Tongue (tissue), 2 donors: ENCODE measurements around the gene OAS1. TPM values are rescaled to one million over a fixed set of nuclear protein-coding genes. Genes with fewer than 3 reads are reported as not detected.
A peak's percentile ranks its signal among the peaks of the same experiment; 100 is the strongest.
"Not testable (repeated sequence)": the region's sequence is repeated elsewhere in the genome, so short reads cannot be mapped to it uniquely, and the experiment has no call there.

Source experiments
- DNase-seq: peaks from one replicate; pipeline ENCODE4 v3.0.0-alpha.2; 2015
- total RNA-seq: library from RNA; depleted of rRNA; stranded (reverse); fragments of >200 nt; gene quantifications from one replicate; pipeline ENCODE4 v1.2.3, GENCODE V29; 2014

OAS1 gene
- total RNA-seq, 1 donor from 2014 or later, result 7.8 TPM

DNA sequence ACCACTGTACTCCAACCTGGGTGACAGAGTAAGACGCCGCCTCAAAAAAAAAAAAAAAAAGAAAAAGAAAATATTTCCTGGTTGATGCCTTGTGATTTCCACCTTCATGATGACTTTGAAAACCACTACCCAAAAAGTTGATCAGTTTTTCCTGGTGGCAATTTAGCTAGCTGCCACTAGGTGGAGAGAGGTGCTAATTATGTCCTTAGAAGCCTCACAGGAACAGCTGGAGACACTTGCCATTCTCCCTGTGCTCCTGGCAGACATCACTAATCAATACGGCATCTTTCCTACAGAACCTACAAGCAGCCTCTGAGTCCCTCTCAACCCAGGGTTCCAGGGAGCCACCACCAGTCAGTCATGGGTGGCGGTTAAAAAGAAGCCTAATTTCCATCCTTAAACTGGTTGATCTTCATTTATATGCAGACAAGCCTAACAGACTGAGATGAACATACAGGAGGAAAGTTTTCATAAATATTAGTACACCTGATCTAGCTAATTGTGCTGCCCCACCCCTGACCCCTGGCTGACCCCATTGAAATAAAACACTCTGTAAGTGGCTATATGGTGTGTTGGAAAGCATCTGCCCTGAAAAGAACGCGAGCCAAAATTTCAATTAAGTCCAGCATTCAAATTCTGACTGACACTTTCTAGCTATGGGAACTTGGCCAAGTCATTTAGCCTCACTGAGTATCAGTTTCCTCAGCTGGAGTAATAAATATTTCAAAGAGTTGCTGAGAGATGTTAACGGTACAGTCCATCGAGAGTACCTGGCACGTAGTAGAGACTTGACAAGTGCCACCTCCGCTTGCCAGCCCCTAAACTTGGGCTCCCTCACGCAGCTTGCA, 6.2 kb upstream of the OAS1 start:
- peak; percentile 17 for DNase-seq

DNA sequence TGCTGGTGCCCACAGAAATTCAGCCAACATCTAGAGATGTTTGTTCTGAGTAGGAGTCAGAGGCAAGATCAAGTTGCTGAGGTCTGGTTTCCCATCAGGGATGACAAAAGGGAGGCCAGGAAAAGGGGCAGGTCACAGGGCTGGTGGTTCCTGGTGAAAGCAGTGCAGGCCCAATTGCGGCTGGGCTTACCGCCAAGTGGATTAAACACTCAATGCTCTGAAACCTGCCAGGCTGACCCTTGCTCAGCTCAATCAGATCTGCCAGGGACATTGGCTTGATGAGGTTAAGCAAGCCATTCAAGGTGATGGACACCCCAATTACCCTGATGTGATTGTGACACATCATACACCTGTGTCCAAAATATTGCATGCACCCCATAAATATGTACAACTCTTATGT, 5.5 kb upstream of the OAS1 start:
- DNase-seq, result no peak

DNA sequence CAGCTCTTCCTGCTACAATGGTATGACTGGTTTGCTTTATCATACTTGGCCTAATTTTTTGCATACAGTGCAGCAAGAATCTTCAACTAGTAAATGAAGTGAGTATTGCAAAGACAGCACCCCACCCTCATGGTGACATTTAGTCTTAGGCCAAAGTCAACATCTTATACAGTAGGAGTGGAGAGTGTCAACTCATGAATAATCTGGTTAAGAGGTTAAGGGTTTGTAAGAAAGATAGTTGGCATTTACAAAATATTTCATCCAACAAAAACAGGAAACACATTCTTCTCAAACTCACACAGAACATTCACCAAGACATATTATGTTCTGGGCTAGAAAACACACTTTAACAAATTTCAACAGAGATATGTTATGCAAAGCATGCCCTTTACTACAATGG, 2.2 kb upstream of the OAS1 start:
- no peak for DNase-seq

DNA sequence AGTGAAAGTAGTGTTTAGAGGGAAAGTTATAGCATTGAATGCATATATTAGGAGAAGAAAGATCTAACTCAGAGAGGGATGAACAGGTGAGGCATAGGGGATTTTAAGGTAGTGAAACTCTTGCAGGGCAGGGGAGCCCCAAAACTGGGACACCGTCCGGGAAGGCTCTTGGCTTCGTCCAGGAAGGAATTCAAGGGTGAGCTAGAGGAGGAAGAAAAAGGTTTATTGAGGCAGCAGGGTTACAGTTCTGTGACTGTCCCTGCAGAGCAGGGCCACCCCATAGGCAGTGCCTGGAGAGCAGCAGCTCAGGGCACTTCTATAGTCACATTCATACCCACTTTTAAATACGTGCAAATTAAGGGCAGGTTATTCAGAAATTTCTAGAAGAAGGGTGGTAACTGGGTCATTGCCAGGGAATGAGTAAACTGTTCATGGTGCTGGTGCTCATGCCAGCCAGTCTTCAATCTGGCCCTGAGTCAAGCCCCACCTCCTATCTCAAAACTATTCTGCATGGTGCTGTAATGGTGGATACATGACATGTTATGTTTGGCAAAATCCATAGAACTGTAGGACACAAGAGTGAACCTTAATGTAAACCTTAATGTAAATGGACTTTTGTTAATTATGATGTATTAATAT, 1.2 kb upstream of the OAS1 start:
- no peak for DNase-seq

DNA sequence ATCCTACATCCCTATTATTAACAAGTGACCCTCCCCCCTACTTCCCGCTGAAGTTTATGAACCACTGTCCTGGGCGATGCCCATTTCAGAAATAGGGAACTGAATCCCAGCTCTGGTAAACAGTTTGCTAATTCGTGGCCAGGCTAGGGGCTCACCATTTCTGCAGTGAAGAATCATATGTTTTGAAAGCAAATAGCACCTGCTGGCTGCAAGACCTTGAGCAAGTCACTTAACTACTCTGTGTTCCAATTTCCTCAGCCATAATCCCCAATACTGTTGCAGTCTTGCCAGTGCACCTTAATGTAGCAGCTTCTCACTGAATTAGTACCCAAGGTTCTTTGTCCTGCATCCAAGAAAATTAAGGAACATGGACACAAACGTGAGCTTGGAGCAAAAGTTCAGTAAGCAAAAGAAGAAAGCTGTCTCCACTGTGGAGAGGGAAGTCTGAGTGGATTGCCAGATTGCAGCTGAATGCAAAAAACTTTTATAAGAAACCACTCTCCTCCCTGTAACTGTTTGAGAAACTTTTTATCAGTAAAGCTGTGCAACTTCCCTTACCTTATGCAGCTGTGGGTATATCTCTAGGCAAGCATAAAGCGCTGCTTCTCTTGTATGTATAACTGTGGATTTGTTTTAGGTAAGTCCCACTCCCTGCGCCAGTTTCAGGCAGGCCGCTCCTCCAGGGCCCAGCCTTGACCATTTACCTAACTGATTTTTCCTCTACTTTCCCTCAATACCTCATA, 824 bp downstream of the OAS1 start:
- DNase-seq, result no peak

DNA sequence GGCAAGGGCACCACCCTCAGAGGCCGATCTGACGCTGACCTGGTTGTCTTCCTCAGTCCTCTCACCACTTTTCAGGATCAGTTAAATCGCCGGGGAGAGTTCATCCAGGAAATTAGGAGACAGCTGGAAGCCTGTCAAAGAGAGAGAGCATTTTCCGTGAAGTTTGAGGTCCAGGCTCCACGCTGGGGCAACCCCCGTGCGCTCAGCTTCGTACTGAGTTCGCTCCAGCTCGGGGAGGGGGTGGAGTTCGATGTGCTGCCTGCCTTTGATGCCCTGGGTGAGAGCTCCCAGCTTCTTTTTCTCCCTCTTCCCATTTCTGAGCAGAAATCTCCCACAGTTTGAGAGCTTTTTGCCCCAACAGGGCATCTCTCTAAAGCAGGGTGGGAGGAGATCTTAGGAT, 1.8 kb downstream of the OAS1 start:
- DNase-seq, result no peak

DNA sequence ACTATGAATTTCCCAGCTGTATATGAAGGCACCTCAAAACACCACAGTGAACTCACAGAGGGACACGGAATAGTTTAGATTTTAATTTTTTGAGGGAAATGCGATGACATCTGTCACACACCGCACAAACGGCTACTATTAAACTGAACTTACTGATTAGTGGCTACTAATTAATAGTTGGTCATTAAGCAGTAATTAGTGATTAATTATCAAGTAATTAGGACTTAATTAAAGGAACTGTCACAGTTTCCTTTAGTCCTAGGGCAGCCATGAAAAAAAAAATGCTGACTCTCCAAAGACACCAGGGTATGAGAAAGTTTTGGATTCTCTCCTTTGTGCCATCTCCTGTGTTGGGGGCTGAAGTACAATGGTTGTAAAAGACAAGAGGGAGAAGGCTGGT, 2.9 kb downstream of the OAS1 start:
- no peak for DNase-seq

DNA sequence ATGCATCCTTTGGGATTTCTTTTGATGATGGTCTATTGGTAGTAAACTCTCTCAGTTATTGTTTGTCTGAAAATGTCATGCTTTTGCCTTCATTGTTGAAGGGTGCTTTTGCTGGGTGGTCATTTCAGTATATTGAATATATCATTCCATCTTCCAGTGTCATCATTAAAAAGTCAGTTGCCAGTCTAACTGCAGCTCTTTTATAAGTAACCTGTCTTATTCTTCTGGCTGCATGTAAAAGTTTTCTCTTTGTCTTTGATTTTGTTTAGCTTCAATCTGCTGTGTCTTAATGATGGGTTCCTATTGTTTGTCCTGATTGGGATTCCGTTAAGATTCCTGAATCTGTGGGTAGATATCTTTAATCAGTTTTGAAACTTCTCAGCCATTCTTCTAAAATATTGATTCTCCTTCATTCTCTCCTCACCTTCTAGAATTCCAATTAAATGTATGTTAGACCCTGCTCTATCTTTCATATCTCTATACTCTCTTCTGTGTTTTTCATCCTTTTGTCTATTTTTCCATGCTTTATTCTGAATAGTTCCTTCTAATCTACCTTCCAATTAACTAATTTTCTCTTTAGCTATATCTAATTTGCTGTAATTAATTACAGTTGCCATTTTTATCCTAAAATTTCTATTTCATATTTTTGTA, 6.4 kb downstream of the OAS1 start:
- DNase-seq, result no peak

DNA sequence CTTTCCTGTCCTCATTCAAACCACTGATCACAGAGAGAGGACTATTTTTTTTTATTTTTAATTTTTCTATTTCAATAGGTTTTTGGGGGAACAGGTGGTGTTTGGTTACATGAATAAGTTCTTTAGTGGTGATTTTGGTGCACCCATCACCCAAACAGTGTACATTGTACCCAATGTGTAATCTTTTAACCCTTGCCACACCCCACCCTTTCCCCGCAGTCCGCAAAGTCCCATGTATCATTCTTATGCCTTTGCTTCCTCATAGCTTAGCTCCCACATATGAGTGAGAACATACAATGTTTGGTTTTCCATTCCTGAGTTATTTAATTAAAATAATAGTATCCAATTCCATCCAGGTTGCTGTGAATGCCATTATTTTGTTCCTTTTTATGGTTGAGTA, 7.1 kb downstream of the OAS1 start:
- DNase-seq, result not testable (repeated sequence)

DNA sequence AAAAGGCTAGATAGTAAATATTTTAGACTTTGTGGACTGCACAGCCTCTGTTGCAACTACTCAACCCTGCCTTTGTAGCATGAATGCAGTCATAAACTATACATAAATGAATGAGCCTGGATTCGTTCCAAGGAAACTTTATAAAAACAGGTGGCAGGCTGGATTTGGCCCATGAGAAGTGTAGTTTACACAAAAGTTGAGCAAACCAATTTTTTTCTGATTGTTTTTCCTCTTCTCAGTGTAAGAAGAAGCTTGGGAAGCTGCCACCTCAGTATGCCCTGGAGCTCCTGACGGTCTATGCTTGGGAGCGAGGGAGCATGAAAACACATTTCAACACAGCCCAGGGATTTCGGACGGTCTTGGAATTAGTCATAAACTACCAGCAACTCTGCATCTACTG, 9.5 kb downstream of the OAS1 start:
- DNase-seq, result peak; percentile 75

DNA sequence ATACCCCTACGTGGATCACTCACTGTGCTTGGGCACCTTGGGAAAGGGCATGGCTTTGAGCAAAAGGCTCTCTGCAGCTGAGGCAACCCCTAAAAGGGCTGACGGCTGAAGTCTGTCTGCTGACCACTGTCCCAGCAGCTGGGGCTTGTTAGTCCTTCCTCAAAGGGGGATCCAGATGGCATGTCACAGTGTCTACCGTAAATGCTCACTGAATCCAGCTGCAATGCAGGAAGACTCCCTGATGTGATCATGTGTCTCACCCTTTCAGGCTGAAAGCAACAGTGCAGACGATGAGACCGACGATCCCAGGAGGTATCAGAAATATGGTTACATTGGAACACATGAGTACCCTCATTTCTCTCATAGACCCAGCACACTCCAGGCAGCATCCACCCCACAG, 12.4 kb downstream of the OAS1 start:
- DNase-seq, result no peak

DNA sequence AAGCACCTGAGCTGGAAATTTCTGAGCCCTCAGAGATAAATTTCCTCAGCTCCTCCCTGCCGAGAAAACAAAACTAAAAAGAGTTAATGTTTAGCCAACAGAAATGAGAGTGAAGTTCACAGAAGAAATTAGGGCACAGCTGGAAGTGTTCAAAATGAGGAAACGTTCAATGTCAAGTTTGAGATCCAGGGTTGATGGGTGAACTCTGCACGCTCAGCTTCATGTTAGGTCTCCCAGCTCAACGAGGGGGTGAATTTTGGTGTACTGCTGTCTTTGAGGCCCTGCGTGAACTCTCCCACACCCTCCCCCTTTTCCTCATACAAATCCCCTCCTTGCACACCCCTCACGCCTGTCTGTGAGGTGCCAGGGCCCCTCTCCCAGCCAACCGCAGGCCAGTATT, 18.2 kb downstream of the OAS1 start:
- DNase-seq, result no peak

DNA sequence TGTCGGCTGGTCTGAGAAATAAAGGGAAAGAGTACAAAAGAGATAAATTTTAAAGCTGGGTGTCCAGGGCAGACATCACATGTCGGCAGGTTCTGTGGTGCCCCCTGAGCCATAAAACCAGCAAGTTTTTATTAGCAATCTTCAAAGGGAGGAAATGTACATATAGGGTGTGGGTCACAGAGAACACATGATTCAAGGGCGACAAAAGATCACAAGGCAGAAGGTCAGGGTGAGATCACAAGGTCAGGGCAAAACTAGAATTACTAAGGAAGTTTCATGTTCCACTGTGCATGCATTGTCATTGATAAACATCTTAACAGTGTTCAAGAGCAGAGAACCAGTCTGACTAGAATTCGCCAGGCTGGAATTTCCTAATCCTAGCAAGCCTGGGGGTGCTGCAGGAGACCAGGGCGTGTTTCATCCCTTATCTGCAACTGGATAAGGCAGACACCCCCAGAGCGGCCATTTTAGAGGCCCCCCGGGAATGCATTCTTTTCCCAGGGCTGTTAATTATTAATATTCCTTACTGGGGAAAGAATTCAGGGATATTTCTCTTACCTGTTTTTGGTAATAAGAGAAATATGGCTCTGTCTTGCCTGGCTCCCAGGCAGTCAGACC, 19.8 kb downstream of the OAS1 start:
- not testable (repeated sequence) for DNase-seq

DNA sequence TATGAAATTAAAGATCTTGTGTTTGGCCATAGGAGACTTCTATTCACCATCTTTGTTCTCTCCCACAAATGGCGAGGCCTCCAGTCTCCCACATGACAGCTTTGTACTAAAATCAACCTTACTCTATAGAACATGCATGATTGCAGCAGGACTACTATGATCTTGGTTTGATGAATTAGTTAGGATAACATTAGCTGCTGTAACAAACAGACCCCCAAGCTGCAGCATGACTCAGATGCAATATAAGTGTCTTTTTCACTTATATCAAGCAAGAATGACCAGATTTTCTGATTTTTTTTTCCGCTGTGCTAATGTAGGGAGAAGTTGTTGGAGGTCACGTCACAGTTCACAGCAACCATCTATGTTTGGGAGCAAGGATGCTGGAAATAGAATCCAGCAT, 20.7 kb downstream of the OAS1 start:
- no peak for DNase-seq

DNA sequence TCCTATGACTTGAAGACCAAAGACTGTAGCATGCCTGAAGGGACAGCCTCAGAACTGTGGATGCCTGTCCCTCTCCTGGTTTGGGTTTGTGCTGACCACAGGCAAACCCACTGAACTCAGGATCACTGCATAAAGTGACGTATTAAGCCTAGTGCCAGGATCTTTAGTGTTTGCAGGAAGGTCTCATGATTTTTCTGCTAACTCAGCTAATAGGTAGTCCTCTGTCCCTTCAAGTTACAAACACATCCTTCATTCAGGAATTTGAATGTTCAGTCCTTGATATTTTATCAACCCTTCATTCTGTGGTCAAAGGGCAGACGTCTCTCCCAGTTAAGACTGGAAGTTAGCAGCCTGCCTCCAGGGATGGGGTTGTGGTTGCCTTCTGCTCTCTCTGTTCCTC, 21.2 kb downstream of the OAS1 start:
- DNase-seq, result no peak

DNA sequence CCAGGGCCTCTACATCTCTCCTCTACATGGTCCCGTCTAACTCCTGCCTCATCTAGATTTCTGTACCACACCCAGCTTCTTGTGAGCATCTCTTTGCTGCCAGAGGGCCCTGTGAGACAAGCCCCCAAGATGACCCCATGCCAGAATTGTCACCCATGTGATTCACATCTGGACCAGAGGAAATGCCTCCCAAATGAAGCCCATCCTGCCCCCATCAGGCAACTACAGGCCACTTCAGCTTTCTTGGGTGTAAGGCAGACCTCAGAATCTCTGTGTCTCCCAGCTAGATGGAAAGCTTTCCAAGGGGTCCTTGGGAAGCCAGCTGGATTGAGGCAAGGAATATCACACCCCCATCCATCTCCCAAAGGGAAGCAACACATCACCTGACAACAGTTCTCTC, 22.2 kb downstream of the OAS1 start:
- DNase-seq, result no peak

DNA sequence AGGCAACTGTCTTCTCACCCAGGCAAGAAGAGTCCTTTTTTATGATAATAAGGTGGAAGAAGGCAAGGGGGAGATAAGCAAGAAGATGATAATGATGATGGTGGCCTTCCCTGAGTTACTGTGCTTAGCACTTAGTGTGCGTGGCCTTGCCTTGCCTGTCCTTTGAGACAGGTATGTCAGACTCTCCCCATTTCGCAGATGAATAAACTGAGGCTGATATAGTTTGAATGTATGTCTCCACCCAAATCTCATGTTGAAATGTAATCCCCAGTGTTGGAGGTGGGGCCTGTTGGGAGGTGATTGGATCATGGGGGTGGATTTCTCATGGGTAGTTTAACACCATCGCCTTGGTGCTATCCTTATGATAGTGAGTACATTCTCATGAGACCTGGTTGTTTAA, 23.0 kb downstream of the OAS1 start:
- DNase-seq, result no peak

DNA sequence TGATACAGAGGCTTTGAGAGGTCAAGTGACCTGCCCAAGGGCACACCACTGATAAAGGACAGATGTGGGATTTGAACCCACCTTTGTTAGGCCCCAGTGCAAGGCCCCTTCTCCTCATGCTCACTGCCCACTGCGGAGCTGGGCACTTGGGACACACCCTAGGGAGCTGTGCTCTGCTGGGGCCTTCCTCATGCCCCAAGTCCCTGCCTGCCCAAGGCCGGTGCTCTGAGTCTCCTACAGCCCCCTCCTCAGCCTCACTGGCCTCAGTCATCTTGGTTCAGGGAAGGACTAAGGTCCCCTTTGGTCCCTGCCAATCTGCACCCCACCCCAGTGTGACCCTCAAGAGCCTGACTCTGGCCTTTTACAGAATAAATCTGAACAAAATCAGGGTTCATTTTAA, 23.6 kb downstream of the OAS1 start:
- DNase-seq, result no peak

DNA sequence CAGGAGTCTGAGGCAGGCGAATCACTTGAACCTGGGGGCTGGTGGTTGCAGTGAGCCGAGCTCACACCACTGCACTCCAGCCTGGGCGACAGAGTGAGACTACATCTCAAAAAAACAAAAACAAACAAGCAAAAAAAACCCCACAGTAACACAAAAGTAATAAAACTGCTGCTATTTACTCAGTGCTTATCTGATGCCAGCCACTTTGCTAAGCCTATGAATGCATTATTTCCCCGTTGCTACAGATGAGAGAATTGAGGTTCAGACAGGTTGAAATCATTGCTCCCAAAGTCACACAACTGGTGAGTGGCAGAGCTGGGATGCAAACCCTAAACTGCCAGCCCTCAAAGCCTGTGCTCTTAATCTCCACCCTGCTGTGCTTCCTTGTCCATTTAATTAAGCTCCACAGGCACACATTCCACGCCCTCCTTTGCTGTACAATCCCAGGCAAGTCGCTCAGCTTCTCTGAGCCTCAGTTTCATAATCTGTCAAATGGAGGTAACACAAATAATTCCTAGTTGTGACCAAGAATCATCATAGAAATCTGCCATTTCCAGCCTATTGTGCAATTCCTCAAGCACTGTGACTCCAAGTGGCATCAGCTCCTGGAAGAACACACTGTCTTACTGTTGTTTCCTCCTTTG, 25.8 kb downstream of the OAS1 start:
- DNase-seq, result no peak

DNA sequence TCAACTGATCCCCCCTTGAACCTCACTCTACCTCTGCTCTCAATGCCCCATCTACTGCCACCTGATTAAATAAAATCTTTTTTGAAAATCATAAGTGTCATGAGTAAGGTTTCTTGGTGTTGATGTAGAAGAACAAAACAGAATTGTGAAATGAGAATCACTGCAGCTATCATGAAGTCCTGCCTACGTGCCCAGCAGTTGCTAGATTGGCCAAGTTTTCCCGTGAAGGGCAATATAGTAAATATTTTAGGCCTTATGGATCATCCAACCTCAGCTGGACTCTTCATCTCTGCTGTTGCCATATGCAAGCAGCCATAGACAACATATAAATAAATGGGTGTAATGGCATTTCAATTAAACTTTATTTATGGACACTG, 26.4 kb downstream of the OAS1 start:
- no peak for DNase-seq

DNA sequence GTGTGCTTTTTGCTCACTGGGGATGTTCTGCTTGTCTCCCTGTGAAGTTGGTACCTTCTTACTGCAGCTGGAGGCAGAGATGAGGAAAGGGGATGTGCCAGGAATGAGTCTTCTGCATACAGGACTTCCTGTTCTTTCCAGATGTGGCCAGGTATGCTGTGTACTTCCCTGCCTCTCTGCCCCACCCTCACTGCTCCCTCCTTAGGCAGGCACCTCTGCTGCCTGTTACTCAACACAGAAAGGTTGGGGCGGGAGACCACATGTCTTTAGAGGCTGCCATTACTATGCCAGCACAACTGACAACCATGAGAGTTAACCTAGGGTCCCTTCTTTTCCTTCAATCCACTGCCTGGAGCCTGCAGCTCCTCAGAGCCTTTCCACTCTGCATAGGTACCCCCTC, 29.5 kb downstream of the OAS1 start:
- no peak for DNase-seq

DNA sequence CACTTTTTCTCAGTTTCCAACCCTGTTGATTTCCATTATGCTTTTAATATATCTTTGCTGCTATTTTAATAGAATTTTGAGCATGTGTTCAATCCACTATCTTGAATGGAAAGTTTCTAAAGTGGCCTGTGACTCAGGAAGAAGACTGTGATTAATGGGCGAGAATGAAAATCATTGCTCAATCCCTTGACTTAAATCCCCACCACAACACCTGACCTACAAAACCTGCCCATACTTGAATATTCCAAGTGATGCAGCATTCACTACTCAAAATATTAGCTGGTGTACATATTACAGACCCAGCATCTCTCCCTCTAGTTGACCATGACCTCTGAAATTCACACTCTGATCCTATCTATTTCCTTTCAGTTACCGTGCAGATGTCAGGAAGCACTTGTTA, 30.2 kb downstream of the OAS1 start:
- no peak for DNase-seq
